K562 (cell line): ENCODE data around the gene GPR15. TPM values are rescaled to one million over a fixed set of nuclear protein-coding genes. Genes with fewer than 3 reads are reported as not detected.

ENCODE experiments used
- CHCHD3 ChIP-seq: fragments of 250-450 bp; sonication (Bioruptor Pico); IDR thresholded peaks from 2 replicates; pipeline ENCODE4 v2.1.2; 2022; ENCODE audit warnings: mild to moderate bottlenecking
- CUX1 ChIP-seq: fragments of 200-800 bp; sonication (Bioruptor generic); IDR thresholded peaks from 2 replicates; pipeline ENCODE4 v1.6.1; 2016; ENCODE audit warnings: missing genetic modification characterization, missing compliant biosample characterization
- E4F1 ChIP-seq: fragments of 250-450 bp; sonication (Bioruptor Pico); IDR thresholded peaks from 2 replicates; pipeline ENCODE4 v1.5.0; 2021; ENCODE audit warnings: mild to moderate bottlenecking, borderline replicate concordance
- HDAC3 ChIP-seq: fragments of 450-650 bp; IDR thresholded peaks from 2 replicates; pipeline ENCODE4 v1.6.1; 2018; ENCODE audit warnings: borderline replicate concordance, mild to moderate bottlenecking, moderate library complexity; ENCODE audit not compliant: partially characterized antibody
- MITF ChIP-seq: IDR thresholded peaks from 2 replicates; pipeline ENCODE4 v1.6.1; 2014; ENCODE audit warnings: antibody characterized with exemption
- SNAPC5 ChIP-seq: fragments of 250-450 bp; sonication (Bioruptor Pico); IDR thresholded peaks from 2 replicates; pipeline ENCODE4 v1.8.0; 2021; ENCODE audit warnings: moderate library complexity, mild to moderate bottlenecking, inconsistent platforms
- SREBF1 ChIP-seq: fragments of 150-350 bp; IDR thresholded peaks from 2 replicates; pipeline ENCODE4 v1.6.1; 2014; ENCODE audit warnings: antibody characterized with exemption, low read depth, low read length, borderline replicate concordance
- THAP12 ChIP-seq: fragments of 250-450 bp; sonication (Bioruptor Pico); IDR thresholded peaks from 2 replicates; pipeline ENCODE4 v1.9.0; 2021; ENCODE audit warnings: mild to moderate bottlenecking, inconsistent platforms
- THRA ChIP-seq: fragments of 450-650 bp; IDR thresholded peaks from 2 replicates; pipeline ENCODE4 v1.6.1; 2017; ENCODE audit warnings: mild to moderate bottlenecking, moderate library complexity
- ZNF197 ChIP-seq: fragments of 200-800 bp; sonication (Bioruptor generic); IDR thresholded peaks from 2 replicates; pipeline ENCODE4 v1.6.1; 2016; ENCODE audit warnings: low read depth, missing genetic modification characterization, missing compliant biosample characterization
- ZNF280A ChIP-seq: fragments of 450-650 bp; IDR thresholded peaks from 2 replicates; pipeline ENCODE4 v1.6.1; 2018; ENCODE audit warnings: mild to moderate bottlenecking, low read depth; ENCODE audit not compliant: partially characterized antibody
- ZNF764 ChIP-seq: fragments of 250-450 bp; sonication (Bioruptor Pico); IDR thresholded peaks from 2 replicates; pipeline ENCODE4 v1.4.0; 2020; ENCODE audit warnings: low read depth, mild to moderate bottlenecking, moderate library complexity
- ZNF830 ChIP-seq: fragments of 250-450 bp; sonication (Bioruptor Pico); IDR thresholded peaks from 2 replicates; pipeline ENCODE4 v1.5.0; 2021; ENCODE audit warnings: mild to moderate bottlenecking
- polyA plus RNA-seq, 8 experiments: library from polyadenylated mRNA; depleted of rRNA in 4 of 8; stranded (reverse) in 5 of 8; unstranded in 3 of 8; fragments of >200 nt; fragmentation: Nextera tagmentation in 2 of 8; fragmentation: Illumina TruSeq in 1 of 8; extraction: Ambion mirVana in 2 of 8; extraction: Trizol in 1 of 8; gene quantifications; 2 replicates each; pipeline versions ENCODE4 v1.2.1 to v1.2.3, GENCODE V29; 2011 to 2014; ENCODE audit warnings: inconsistent platforms in 1 of 8, missing spikeins in 1 of 8
- total RNA-seq, 7 experiments: library from RNA; depleted of rRNA in 6 of 7; stranded (reverse); fragments of >200 nt in 6 of 7; fragmentation: Illumina TruSeq in 2 of 7; extraction: Trizol in 2 of 7; gene quantifications; 2 replicates each; pipeline versions ENCODE4 v1.2.1 to v1.2.3, GENCODE V29; 2011 to 2021; ENCODE audit warnings: low replicate concordance in 1 of 7

GPR15 gene
- total and polyA plus RNA-seq, 9 of the 15 experiments (the other 6 are each of a cell fraction or from before 2014, with no cell fraction given) = 0.13 TPM; not detected in 8

GRCh38 chr3:98551754-98552153, 20.0 kb downstream of the GPR15 start (continued):
- TF ChIP-seq THAP12 (CRISPR knock-in tag) = no peak
- TF ChIP-seq THRA = no peak
- no peak for TF ChIP-seq ZNF830 (CRISPR knock-in tag)
- TF ChIP-seq CUX1 (CRISPR knock-in tag) = no peak
- no peak for TF ChIP-seq MITF
- TF ChIP-seq ZNF764 = no peak
- no peak for TF ChIP-seq SREBF1
- TF ChIP-seq CHCHD3 (CRISPR knock-in tag) = no peak
- TF ChIP-seq HDAC3 = peak; percentile 49
- TF ChIP-seq SNAPC5 (CRISPR knock-in tag) = no peak
- no peak for TF ChIP-seq ZNF197 (CRISPR knock-in tag)
- no peak for TF ChIP-seq ZNF280A
- no peak for TF ChIP-seq E4F1
